HepG2 (cell line): ENCODE results near the gene MAGEA3. TPM values are rescaled to one million over a fixed set of nuclear protein-coding genes. Genes with fewer than 3 reads are reported as not detected.

Experiments
- ATAC-seq: fragments of 200-7000 bp; cut with Tn5 transposase; 3 replicates; pipeline ENCODE4 v1.9.1; 2020; ENCODE audit warnings: mild to moderate bottlenecking, moderate library complexity
- BruUV-seq: library from RNA; stranded (reverse); fragments of 400-500 nt; replicated peaks from 2 replicates; lab custom pipeline; 2021; lab: Mats Ljungman, UMichigan
- CTCF ChIA-PET: fragments of 300-600 bp; formaldehyde crosslinking; extraction: SDS; loops from one replicate; lab custom pipeline; 2021; ENCODE audit warnings: low total read pairs, inconsistent platforms, low intra/inter-chr PET ratio; lab: Yijun Ruan, JAX
- POLR2A ChIA-PET: fragments of 350-600 bp; sonication (Branson Sonifier 250); formaldehyde crosslinking; loops from one replicate; lab custom pipeline; 2020; ENCODE audit warnings: antibody characterized with exemption, inconsistent platforms; lab: Yijun Ruan, JAX
- DNase-seq: peaks from one replicate; pipeline ENCODE4 v3.0.0-alpha.2; 2015; ENCODE audit warnings: low spot score
- FAIRE-seq: peaks from 3 replicates; lab custom pipeline; 2011; peaks lifted over from hg19 to GRCh38; lab: Jason Lieb, UNC
- H2AFZ ChIP-seq: one replicate; pipeline ENCODE4 v1.6.1; 2011; ENCODE audit warnings: low read length, inconsistent platforms
- H3K27ac ChIP-seq: fragments of 300-600 bp; 3 replicates; pipeline ENCODE4 v1.8.0; 2011; ENCODE audit warnings: mixed run types, mild to moderate bottlenecking, mixed read lengths, low read length, inconsistent platforms; ENCODE audit not compliant: insufficient read depth; ENCODE audit errors: extremely low read length
- H3K27me3 ChIP-seq, 2 experiments: fragments of 200-600 bp in 1 of 2; 2 replicates in 1 of 2; 3 replicates in 1 of 2; pipeline versions ENCODE4 v1.6.0 to v1.8.0; 2011; ENCODE audit warnings: low read length in 2 of 2, mild to moderate bottlenecking in 2 of 2, moderate library complexity in 2 of 2, inconsistent platforms in 1 of 2; ENCODE audit not compliant: insufficient read depth in 2 of 2, control insufficient read depth in 1 of 2
- H3K36me3 ChIP-seq, 2 experiments: fragments of 200-600 bp in 1 of 2; replicated peaks in 1 of 2; 2 replicates in 1 of 2; 3 replicates in 1 of 2; pipeline versions ENCODE4 v1.5.1 to v1.8.0; 2011; ENCODE audit warnings: low read length in 2 of 2, inconsistent platforms in 1 of 2; ENCODE audit not compliant: insufficient read depth in 2 of 2, control insufficient read depth in 1 of 2
- H3K4me1 ChIP-seq: 2 replicates; pipeline ENCODE4 v1.5.1; 2012; ENCODE audit warnings: low read length, inconsistent platforms; ENCODE audit not compliant: insufficient read depth
- H3K4me2 ChIP-seq: 2 replicates; pipeline ENCODE4 v1.6.0; 2011; ENCODE audit warnings: low read depth, low read length, inconsistent platforms
- H3K4me3 ChIP-seq, 3 experiments: fragments of 200-600 bp in 1 of 3; sonication (generic), shearing (Covaris generic) in 1 of 3; replicated peaks in 1 of 3; 2 replicates each; pipeline ENCODE4 v1.5.1; 2011 to 2016; ENCODE audit warnings: low read length in 3 of 3, inconsistent platforms in 2 of 3, low read depth in 2 of 3, mild to moderate bottlenecking in 2 of 3, control low read depth in 1 of 3, mixed read lengths in 1 of 3; ENCODE audit not compliant: insufficient read depth in 1 of 3
- H3K79me2 ChIP-seq: one replicate; pipeline ENCODE4 v1.6.1; 2011; ENCODE audit warnings: low read length, inconsistent platforms; ENCODE audit not compliant: insufficient read depth
- H3K9ac ChIP-seq: 2 replicates; pipeline ENCODE4 v1.6.0; 2011; ENCODE audit warnings: mild to moderate bottlenecking, low read depth, low read length, inconsistent platforms; ENCODE audit not compliant: insufficient read depth
- H3K9me3 ChIP-seq: 2 replicates; pipeline ENCODE4 v1.5.1; 2012; ENCODE audit warnings: mild to moderate bottlenecking, low read length
- H4K20me1 ChIP-seq: 2 replicates; pipeline ENCODE4 v1.6.0; 2011; ENCODE audit warnings: inconsistent platforms, mild to moderate bottlenecking, low read length, moderate library complexity; ENCODE audit not compliant: insufficient read depth
- CHD4 ChIP-seq: fragments of 200-600 bp; sonication (generic); IDR thresholded peaks from 2 replicates; pipeline ENCODE4 v1.7.0; 2017; ENCODE audit warnings: mild to moderate bottlenecking, low read length, borderline replicate concordance
- DNMT3B ChIP-seq: conservative IDR thresholded peaks from 2 replicates; pipeline ENCODE4 v1.6.1; 2016; ENCODE audit warnings: missing biosample characterization, control low read depth
- HHEX ChIP-seq: IDR thresholded peaks from 2 replicates; pipeline ENCODE4 v1.6.1; 2016; ENCODE audit warnings: control low read depth
- HIVEP1 ChIP-seq: sonication (generic); formaldehyde crosslinking; IDR thresholded peaks from 2 replicates; pipeline ENCODE4 v1.4.0; 2020; ENCODE audit warnings: mild to moderate bottlenecking, missing genetic modification reagents
- MTA3 ChIP-seq: sonication (generic); formaldehyde crosslinking; IDR thresholded peaks from 2 replicates; pipeline ENCODE4 v1.4.0; 2020; ENCODE audit warnings: missing genetic modification reagents
- NPAS2 ChIP-seq: sonication (generic); formaldehyde crosslinking; IDR thresholded peaks from 2 replicates; pipeline ENCODE4 v1.8.0; 2022; ENCODE audit warnings: mild to moderate bottlenecking, missing genetic modification reagents, borderline replicate concordance
- RNF219 ChIP-seq: sonication (generic); formaldehyde crosslinking; IDR thresholded peaks from 2 replicates; pipeline ENCODE4 v1.5.0; 2020; ENCODE audit warnings: mild to moderate bottlenecking, missing genetic modification reagents
- TP53 ChIP-seq: sonication (generic); formaldehyde crosslinking; conservative IDR thresholded peaks from 2 replicates; pipeline ENCODE4 v1.4.0; 2020; ENCODE audit warnings: missing genetic modification reagents
- ZNF143 ChIP-seq: sonication (generic); formaldehyde crosslinking; IDR thresholded peaks from 2 replicates; pipeline ENCODE4 v1.4.0; 2020; ENCODE audit warnings: missing genetic modification reagents
- ZNF207 ChIP-seq: fragments of 450-650 bp; IDR thresholded peaks from 2 replicates; pipeline ENCODE4 v1.6.1; 2016; ENCODE audit warnings: antibody characterized with exemption, borderline replicate concordance
- ZNF564 ChIP-seq: sonication (generic); formaldehyde crosslinking; IDR thresholded peaks from 2 replicates; pipeline ENCODE4 v1.8.1; 2023; ENCODE audit warnings: mild to moderate bottlenecking, missing genetic modification reagents
- ZNF691 ChIP-seq: sonication (generic); formaldehyde crosslinking; IDR thresholded peaks from 2 replicates; pipeline ENCODE4 v1.4.0; 2020; ENCODE audit warnings: missing genetic modification reagents, low read depth, mild to moderate bottlenecking, borderline replicate concordance
- ZNF781 ChIP-seq: sonication (generic); formaldehyde crosslinking; IDR thresholded peaks from 2 replicates; pipeline ENCODE4 v1.5.1; 2020; ENCODE audit warnings: borderline replicate concordance, mild to moderate bottlenecking, missing genetic modification reagents; ENCODE audit errors: not compliant biosample characterization
- WGBS: methylation state at CpG from one replicate; pipeline ENCODE4 v1.1.6; 2017; ENCODE audit warnings: low lambda C conversion rate; 5-methylcytosine and 5-hydroxymethylcytosine counted together
- in situ Hi-C: cut with HindIII; loops from 2 replicates; pipeline ENCODE4 v1.10.0; 2017; ENCODE audit warnings: low pct_unique_long_range_greater_than_20kb; ENCODE audit not compliant: extremely low pct_ligation_motif_present
- intact Hi-C: fragments of 100-400 bp; cut with micrococcal nuclease; formaldehyde crosslinking; loops from one replicate; pipeline ENCODE4 v1.10.0; 2022; ENCODE audit not compliant: unreplicated experiment
- polyA plus RNA-seq, 8 experiments: library from polyadenylated mRNA; depleted of rRNA in 3 of 8; stranded (reverse) in 7 of 8; unstranded in 1 of 8; fragments of >200 nt; fragmentation: Illumina TruSeq in 4 of 8; extraction: Trizol in 4 of 8; gene quantifications; 2 replicates each; pipeline versions ENCODE4 v1.2.1 to v1.2.3, GENCODE V29; 2011 to 2016; ENCODE audit warnings: low read depth in 4 of 8, missing spikeins in 1 of 8, mixed read lengths in 1 of 8; ENCODE audit not compliant: insufficient read depth in 1 of 8
- total RNA-seq, 5 experiments: library from RNA; depleted of rRNA; stranded (reverse); fragments of >200 nt; fragmentation: Illumina TruSeq; extraction: Trizol; gene quantifications; 2 replicates each; pipeline ENCODE4 v1.2.3, GENCODE V29; 2016; ENCODE audit warnings: low read depth in 1 of 5
- TF ChIP-seq, protein P1 (sequence below): sonication (generic); formaldehyde crosslinking; IDR thresholded peaks from 2 replicates; pipeline ENCODE4 v1.8.1; 2022; ENCODE audit warnings: low read depth, mild to moderate bottlenecking, missing genetic modification reagents
- TF ChIP-seq, protein P2 (sequence below): sonication (generic); formaldehyde crosslinking; IDR thresholded peaks from 2 replicates; pipeline ENCODE4 v1.5.0; 2020; ENCODE audit warnings: mild to moderate bottlenecking, missing genetic modification reagents

MAGEA3 gene
- total and polyA plus RNA-seq, 2 of the 13 experiments (the other 11 are each of a cell fraction or from before 2014, with no cell fraction given), result not detected

- TF ChIP-seq, protein P1, sequence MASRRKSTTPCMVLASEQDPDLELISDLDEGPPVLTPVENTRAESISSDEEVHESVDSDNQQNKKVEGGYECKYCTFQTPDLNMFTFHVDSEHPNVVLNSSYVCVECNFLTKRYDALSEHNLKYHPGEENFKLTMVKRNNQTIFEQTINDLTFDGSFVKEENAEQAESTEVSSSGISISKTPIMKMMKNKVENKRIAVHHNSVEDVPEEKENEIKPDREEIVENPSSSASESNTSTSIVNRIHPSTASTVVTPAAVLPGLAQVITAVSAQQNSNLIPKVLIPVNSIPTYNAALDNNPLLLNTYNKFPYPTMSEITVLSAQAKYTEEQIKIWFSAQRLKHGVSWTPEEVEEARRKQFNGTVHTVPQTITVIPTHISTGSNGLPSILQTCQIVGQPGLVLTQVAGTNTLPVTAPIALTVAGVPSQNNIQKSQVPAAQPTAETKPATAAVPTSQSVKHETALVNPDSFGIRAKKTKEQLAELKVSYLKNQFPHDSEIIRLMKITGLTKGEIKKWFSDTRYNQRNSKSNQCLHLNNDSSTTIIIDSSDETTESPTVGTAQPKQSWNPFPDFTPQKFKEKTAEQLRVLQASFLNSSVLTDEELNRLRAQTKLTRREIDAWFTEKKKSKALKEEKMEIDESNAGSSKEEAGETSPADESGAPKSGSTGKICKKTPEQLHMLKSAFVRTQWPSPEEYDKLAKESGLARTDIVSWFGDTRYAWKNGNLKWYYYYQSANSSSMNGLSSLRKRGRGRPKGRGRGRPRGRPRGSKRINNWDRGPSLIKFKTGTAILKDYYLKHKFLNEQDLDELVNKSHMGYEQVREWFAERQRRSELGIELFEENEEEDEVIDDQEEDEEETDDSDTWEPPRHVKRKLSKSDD (CRISPR knock-in tag), result no peak
- TF ChIP-seq HIVEP1 (CRISPR knock-in tag) (no peak), ZNF781 (CRISPR knock-in tag) (no peak), RNF219 (CRISPR knock-in tag) (no peak), ZNF564 (no peak), ZNF143 (no peak)
Observed at GRCh38 chrX:152725409-152725808, 26.8 kb downstream of the MAGEA3 start (continued).

- DNase-seq, result no peak
- TF ChIP-seq ZNF691 (CRISPR knock-in tag) (no peak), TP53 (CRISPR knock-in tag) (no peak), MTA3 (CRISPR knock-in tag) (no peak), NPAS2 (CRISPR knock-in tag) (no peak), HHEX (CRISPR knock-in tag) (no peak), ZNF207 (no peak), CHD4 (no peak), DNMT3B (no peak)
- TF ChIP-seq, protein P2, sequence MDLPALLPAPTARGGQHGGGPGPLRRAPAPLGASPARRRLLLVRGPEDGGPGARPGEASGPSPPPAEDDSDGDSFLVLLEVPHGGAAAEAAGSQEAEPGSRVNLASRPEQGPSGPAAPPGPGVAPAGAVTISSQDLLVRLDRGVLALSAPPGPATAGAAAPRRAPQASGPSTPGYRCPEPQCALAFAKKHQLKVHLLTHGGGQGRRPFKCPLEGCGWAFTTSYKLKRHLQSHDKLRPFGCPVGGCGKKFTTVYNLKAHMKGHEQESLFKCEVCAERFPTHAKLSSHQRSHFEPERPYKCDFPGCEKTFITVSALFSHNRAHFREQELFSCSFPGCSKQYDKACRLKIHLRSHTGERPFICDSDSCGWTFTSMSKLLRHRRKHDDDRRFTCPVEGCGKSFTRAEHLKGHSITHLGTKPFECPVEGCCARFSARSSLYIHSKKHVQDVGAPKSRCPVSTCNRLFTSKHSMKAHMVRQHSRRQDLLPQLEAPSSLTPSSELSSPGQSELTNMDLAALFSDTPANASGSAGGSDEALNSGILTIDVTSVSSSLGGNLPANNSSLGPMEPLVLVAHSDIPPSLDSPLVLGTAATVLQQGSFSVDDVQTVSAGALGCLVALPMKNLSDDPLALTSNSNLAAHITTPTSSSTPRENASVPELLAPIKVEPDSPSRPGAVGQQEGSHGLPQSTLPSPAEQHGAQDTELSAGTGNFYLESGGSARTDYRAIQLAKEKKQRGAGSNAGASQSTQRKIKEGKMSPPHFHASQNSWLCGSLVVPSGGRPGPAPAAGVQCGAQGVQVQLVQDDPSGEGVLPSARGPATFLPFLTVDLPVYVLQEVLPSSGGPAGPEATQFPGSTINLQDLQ, result no peak
Observed at GRCh38 chrX:152733261-152733975, 34.8 kb downstream of the MAGEA3 start, which contains the start of the genes CSAG1 and MAGEA12. Gene CSAG1 (minus strand): TSS chrX:152733721. CDS start chrX:152732460, 1,261 bp downstream. Gene MAGEA12 (plus strand): TSS chrX:152733757. CDS start chrX:152736162, 2,405 bp downstream.

More at GRCh38 chrX:152733261-152733975, 34.8 kb downstream of the MAGEA3 start, which contains the start of the genes CSAG1 and MAGEA12:
- ChIA-PET POLR2A (no interaction called here), CTCF (no interaction called here)
- Histone ChIP-seq H3K79me2 (no peaks in the 10 kb centered on the region), H3K27me3 (no peaks in the 10 kb centered on the region), H3K27ac (no peak within 1 kb of the TSS), H2AFZ (no peak within 1 kb of the TSS), H3K4me2 (no peak within 1 kb of the TSS), H3K36me3 (no peaks in the 10 kb centered on the region), H3K9ac (no peak within 1 kb of the TSS), H3K4me3 (no peak within 1 kb of the TSS), H3K9me3 (no peaks in the 10 kb centered on the region), H4K20me1 (no peaks in the 10 kb centered on the region), H3K4me1 (no peaks in the 10 kb centered on the region)
- intact Hi-C loops (no loop called here), in situ Hi-C loops (no loop called here)
- no TSS peak for BruUV-seq
- ATAC-seq, result no peak
- 31% methylated on average over 3 of the region's 21 CpGs for WGBS
- no peak for FAIRE-seq
